Activated naive CD4-positive, alpha-beta T cell (primary cell): ENCODE measurements around the gene AGTR1.
"Not testable (repeated sequence)": the region's sequence is repeated elsewhere in the genome, so short reads cannot be mapped to it uniquely, and the experiment has no call there.

Source experiments
- DNase-seq, 4 experiments: peaks; one replicate each; lab custom pipeline; 2025; lab: John Stamatoyannopoulos, UW

Gene AGTR1

DNA sequence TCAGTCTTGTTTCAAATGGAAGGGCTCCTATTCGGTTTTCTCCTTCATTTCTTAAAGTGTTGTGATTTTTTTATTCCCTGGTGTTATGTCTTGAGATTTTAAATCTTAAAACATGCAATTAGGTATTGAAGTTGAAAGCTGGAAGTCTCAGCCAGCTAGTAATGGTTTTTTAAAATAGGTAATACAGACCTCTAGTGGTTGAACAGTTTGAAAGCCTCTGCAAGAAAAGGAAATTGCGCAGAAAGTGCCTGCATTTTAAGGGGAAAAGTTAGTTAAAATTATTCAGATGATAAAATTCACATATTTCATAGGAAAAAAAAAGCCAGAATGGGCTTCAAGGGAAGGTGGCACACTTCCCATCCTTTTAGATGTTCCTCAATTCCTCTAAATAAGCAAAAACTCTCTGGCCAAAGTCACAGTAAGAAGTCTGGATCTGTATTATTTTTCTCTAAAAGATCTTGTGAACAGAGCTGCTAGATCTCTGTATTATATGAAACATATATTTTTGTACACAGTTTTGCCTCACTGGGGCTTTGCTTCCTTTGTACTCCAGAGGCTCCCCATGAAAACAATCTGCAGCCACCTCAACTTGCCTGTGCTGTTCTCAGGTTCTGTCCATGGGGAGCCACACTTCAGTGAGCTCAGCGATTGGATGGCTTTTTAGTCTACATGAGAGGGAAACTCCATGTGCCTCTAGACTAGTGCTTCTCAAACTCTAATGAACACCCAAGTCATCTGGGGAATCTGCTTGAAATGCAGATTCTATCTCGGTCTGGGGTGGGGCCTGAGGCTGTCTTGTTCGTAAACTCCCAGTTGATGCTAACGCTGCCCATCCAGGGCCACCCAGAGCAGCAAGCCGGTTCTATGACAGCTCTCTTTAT, 21.5 kb downstream of the AGTR1 start:
- no peak for DNase-seq

DNA sequence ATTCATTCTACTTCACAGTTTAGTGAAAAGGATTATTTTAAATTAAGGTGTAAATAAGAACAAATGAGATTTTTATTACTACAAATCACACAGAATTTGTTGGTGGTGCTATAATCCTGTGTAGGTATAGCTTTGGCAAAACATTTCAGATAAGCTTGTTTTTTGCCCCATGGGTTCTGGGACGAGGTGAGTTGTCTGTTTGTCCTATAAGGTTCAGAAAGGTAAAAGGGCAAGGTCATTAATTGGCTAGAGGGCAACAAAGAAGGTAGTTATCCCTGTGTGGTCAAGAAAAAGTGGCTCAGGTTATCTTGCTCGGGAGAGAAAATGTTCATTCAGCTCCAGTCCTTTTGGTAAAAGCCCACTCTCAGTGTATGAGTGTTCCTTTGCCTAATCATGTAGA, 23.2 kb downstream of the AGTR1 start:
- DNase-seq = no peak

DNA sequence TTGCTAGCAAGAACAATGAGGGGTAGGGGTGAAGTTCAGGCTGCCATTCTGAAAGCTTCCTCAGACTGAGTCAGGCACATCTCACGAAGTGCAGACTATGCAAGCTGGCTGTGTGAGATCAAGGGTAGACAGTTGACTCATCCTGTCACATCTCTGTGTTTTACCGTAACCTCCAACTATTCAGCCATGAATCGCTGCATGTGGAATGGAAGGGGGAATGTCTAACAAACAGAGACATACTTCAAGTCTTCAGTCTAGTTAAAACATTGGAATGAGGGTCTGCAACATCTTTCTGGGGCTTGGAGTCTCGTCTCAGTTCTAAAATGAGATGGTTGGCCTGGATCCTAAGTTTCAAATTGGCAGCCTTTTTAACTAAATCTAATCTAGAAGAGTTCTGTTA, 25.9 kb downstream of the AGTR1 start:
- no peak for DNase-seq

DNA sequence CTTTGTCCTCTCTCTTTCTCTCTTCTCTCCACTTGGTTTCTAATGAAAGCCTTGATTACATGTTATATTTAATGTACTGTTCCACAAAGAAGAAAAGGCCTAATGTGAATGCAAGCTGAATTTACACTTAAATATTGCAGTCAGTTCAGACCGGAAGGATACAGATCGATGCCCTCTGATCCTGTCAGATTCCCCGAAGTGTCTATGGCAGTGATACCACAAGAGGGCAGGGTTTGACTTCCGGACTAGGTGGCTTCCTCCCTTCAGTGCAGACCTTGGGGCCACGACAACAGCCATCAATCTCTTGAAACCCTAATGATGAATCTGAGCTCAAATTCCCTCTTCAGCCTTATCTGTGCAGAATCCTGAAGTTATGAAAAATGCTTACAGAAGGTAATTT, 29.5 kb downstream of the AGTR1 start:
- DNase-seq = no peak

DNA sequence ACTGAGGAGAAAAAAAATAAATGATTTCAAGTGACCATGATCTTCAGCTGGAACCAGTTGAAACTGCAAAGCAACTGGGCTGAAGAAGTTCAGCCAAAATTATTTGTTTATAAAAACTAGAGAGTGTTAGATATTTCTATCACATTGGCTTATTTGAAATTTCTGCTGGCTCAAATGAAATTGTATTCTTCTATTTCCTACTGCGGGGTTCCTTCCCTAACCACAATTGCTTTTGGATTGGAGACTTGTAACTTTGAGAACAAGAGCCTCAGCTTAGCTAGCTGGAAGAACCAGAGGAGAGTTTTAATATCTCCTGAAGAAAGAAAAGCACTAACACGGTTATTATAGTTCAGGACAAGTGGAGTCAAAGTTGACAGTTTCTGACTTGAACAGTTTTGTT, 31.1 kb downstream of the AGTR1 start:
- no peak for DNase-seq

DNA sequence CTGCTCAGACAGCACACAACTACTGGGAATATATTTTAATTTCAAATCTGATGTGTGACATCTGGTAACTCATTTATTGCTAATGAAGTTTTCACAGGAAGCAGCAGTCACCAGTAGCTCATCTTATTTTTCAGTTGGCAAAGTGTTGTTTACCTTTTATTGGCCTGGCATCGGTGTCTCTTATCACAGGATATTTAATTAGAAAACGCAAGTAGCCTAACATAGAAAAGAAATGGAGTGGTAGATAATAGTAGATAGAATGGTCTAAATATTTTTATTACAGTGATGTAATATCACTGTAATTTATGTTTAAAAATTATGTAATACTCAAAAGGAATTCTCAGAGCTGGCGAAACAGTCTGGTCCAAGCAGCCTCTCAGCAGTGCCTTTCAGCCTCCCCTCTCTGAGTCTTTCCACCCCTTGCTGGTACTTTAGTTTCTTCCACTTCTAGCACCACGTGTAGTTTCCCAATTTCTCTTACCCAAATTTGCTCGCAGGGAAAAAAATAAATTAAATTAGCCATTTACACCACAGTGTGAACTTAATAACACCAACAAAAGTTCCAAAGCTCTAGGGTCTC, 31.9 kb downstream of the AGTR1 start:
- DNase-seq = no peak

DNA sequence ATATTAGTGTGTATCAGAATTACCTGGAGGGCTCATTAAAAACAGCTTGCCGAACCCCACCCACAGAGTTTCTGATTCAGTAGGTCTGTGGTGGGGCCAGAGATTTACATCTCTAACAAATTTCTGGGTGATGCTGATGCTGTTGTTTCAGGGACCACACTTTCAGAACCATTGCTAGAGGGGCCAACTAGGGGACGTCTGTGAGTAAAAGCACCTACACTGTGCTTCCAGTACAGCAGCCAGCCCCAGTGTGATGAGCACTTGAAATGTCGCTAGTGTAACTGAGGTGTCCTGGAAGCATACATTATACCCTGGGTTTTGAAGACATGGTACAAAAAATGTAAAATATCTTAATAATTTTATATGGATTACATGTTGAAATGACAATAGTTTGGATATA, 33.0 kb downstream of the AGTR1 start:
- DNase-seq = no peak

DNA sequence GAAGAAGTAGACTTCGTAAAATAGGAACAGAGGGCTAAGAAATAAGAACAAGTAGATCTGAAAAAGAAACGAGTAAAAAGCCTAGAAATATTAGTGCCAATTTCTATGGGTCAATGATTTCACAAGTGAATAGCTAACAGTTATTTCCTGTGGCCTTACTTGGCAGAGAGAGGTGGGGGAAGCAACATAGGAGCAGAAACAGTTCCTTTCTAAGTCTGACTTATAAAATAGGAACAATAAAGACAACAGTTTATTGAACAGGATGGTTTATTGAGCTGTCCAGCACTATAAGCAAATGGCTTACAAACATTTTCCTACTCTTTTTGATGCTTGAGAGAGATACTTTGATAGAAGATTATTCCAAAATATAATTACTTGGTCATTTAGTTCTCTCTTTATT, 37.9 kb downstream of the AGTR1 start:
- DNase-seq = no peak

DNA sequence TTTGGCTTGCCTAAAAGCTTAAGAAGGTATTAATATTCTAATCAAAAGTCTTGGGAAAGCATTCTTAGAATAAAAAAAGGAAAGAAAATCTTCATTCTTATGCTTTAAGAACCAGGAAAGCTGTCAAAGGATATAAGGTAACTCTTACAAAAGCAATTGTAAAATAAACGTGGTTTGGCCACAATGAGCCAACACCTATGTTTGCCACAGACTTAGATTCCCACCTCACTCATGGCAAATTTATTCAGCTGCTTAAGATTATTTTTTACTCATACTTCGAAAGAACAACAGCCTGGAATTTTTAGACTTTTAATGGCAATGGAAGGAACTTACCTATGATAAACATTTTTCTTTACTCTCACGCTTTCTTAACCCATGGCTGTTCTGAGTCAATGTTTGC, 38.4 kb downstream of the AGTR1 start:
- no peak for DNase-seq

DNA sequence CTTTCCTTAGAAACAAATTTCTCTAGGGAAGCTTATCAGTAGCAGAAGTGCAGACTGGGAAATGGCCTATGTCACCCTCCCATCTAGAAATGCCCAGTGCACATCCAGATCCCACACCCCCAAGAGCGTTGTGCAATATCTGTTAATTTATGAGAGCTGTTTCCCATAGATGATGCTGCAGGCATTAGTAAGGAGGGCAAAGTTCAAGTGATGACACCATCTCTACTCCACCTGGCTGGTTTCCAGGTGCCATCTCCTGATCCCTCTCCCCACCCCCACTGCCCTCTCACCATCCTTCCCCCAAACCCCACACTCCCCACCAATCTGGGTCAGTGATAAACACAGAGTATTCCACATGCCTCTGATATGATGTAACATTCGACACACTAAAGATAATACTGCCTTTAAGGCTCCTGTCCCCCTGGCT, 39.4 kb downstream of the AGTR1 start:
- no peak for DNase-seq

DNA sequence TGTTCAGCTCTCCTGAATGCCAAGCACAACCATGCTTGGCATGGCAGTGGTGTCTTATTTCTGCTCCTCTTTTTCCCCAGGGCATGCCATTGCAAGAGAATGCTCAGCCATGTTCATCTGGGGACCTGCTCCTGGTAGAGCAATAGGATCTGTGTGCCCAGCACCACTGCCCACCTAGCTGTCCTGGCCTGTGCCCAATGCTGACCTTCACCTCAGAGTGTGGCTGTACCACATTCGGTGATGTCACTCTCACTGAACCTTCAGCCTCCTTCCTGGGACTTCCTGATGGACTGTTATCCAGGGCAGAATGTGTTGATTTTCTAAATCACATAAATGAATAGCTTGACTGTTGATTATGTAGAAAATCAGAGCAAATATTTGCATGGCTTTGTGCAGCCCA, 42.0 kb downstream of the AGTR1 start:
- DNase-seq = no peak

DNA sequence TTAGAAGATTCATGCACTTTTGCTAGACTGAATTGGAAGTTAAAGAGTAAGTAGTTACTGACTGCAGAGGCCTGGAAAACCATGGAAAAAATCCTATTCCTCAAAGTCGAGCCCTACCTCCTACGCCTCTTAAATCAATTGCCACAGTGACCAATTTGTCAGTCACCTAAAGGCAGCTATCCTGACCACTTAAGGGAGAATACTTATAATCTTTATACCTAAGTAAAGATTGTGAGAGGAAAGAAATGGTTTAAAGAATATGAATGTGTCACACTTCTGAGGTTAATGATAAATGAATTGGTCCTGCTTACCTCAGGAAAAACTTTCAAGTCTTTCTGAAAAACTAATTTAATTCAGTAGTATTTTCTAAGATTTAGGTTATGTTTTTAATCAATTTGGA, 42.6 kb downstream of the AGTR1 start:
- DNase-seq = no peak

DNA sequence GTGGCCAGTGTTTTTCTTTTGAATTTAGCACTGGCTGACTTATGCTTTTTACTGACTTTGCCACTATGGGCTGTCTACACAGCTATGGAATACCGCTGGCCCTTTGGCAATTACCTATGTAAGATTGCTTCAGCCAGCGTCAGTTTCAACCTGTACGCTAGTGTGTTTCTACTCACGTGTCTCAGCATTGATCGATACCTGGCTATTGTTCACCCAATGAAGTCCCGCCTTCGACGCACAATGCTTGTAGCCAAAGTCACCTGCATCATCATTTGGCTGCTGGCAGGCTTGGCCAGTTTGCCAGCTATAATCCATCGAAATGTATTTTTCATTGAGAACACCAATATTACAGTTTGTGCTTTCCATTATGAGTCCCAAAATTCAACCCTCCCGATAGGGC, 43.5 kb downstream of the AGTR1 start:
- DNase-seq = no peak

DNA sequence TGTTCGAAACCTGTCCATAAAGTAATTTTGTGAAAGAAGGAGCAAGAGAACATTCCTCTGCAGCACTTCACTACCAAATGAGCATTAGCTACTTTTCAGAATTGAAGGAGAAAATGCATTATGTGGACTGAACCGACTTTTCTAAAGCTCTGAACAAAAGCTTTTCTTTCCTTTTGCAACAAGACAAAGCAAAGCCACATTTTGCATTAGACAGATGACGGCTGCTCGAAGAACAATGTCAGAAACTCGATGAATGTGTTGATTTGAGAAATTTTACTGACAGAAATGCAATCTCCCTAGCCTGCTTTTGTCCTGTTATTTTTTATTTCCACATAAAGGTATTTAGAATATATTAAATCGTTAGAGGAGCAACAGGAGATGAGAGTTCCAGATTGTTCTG, 44.4 kb downstream of the AGTR1 start:
- no peak for DNase-seq

DNA sequence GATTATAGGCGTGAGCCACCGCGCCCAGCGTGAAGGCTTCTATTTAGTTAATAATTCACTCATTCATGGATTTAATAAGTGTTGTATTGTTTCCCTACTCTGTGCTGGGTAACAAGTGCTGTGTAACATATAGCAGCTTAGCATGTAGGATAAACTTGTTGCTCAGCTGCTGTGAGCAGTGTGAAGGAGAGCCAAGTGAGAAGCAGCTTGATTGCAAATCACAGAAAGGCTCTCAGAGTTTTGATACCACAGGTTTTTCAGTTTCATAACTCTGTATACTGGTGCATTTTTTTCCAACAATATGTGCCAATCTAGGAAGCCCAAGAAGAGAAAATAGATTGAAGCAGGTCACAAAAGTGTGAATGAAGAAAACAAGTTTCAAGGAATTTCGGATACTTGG, 48.4 kb downstream of the AGTR1 start:
- DNase-seq = no peak

DNA sequence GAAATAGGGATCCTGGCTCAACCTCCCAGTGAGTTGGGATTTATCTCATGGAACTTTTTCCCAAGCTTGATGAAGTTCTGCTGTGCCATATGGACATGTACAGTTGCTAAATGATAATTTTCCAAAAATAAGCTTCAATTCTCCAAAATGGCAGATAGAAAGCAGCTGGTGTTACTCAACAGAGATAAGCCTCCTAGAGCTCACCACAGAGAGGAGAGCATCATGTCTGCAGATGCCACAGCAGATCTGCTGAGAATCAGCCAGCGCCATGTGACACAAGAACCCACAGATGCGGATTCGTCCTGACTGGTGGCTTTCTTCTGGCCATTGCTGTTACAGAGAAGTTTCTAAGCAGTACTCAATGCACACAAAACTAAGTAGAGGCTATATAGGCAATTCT, 50.6 kb downstream of the AGTR1 start:
- DNase-seq = no peak

DNA sequence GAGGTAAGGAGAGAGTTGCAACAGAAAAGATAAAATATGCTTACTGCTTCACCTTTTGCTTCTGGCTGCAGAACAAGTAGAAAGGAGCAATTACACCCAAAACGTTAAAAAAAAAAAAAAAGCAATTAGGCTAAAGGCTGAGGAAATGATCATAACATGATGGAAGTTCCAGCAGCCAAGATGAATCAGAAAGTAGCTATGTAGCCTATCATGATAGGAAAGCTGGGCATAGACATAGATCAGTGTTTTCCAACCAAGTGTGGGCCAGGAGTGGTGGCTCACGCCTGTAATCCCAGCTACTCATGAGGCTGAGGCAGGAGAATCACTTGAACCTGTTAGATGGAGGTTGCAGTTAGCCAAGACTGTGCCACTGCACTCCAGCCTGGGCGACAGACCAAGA, 52.6 kb downstream of the AGTR1 start:
- DNase-seq = no peak

DNA sequence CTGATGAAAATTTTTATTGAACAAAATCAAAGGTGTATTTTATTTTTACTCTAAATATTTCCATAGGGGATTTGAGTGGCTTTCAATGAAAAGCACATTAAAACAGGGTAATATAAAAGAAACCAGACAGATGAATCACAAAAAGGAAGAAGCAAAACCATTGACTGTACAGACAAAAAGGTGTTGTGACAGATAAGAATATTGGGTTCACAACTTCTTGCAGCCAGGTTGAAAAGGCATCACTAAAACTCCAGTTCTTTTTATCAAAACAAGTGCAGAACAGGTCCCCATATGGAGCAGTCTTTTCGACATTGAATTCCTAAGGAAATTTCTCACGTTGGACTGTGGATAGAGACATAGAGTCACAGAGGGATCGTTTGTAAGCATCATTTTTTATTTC, 53.8 kb downstream of the AGTR1 start:
- DNase-seq = no peak

DNA sequence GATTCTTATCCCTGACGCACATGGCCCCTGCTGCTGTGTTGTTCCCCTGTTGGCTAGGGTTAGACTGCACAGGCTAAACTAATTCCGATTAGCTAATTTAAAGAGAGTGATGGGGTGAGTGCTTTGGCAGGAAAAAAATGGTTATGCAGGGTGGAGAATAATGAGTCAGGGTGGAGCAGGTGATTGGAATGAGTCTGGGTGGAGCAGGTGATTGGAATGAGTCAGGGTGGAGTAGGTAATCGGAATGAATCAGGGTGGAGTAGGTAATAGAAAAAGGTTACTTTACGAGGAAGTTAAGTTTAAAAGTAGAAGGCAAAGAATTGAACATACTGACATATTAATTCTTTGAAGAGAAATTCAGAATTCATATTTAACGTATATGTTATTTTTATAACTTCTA, 55.7 kb downstream of the AGTR1 start:
- DNase-seq = not testable (repeated sequence)

DNA sequence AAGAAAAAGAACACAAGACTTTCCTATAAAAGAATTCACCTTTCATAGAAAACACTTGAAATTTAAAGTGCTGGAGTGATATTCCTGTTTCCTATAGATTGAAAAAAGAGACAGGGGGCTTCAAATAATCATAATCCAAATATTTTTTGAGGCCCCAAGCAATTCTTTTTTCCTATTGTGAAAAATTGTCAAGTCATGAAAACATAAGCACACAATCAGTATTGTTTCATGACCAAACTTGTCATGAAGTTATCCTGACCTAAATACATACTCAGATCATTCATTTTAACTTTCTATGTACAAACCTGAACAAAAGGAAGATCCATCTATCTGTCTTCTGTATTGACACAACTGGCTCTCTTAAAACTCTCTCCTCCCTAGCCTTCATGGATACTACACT, 57.9 kb downstream of the AGTR1 start:
- no peak for DNase-seq

DNA sequence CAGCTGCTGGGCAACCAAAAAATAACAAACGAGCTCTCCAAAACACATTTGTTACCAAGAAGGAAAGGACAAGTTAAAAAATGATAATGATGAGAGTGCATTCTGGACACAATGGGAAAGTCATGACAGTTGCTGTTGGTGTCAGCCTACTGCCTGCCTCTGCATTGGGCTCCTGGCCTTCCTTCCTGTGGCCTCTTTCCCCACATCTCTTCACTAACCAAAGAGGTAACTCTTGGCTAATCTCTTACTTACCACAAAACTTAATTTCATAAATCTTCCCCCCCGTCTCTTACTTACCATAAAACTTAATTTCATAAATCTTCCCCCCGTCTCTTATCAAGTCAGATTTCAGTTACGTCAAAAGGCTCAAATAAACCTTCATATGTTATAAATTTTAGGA, 58.6 kb downstream of the AGTR1 start:
- DNase-seq = no peak

DNA sequence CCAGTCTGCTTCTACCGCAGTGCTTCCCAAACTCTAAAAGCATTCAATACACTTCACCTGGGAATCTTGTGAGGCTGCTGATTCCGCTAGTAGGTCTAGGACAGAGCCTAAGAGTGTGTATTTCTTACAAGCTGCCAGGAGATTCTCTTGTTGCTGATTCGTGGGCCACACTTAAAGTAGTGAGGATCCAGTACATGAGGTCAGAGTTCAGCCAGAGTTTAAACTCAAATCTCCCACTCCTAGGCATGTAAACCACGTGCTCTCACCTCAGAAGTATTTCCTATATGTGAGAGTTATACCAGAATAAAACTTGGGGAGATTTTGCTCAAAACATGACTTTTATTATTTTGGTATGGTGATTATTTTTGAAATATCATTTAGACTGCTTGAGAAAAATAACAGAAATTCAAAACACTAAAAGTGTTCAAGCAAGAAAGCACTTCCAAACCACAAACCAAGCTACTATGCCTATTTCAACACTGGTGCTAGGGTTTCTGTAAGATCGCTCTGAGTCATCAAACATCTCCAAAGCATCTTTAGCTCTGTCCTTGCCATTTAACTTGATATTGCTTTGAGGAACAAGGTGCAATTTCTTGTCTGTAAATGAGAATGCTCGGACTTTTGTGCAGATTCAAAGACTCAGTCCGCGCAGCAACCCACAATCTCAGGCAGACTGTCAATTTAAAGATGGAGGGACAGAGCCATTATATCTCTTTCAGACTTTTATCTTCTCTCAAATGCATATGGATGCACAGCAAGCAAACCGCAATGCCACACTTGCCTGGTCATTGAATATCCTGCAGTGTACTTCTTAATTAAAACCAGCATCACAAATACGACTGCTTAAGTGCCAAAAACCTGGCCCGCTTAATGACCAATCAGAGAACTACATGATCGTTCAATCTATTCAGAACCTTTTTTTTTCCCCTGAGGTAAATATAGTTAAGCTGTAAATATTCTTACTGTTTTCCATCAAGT, 59.8 kb downstream of the AGTR1 start:
- no peak for DNase-seq
